ENCODE data around the gene PAF1. TPM values are rescaled to one million over a fixed set of nuclear protein-coding genes. Genes with fewer than 3 reads are reported as not detected.

Gene PAF1
- total RNA-seq, 1 donor from 2014 or later = 33.3 TPM

GRCh38 chr19:39359026-39359425, 31.9 kb downstream of the PAF1 start:
- Histone ChIP-seq H3K27ac (no peak overlapping the region), H3K9me3 (no peaks in the 10 kb centered on the region), H3K4me3 (no peak overlapping the region), H3K27me3 (no peaks in the 10 kb centered on the region), H3K4me1 (peaks cover 8% of the 10 kb centered on the region), H3K36me3 (peaks cover 88% of the 10 kb centered on the region)
- DNase-seq (no peak), ATAC-seq (no peak)
- no peak for TF ChIP-seq CTCF (IDR thresholded peaks at IDR 0.05)
- intact Hi-C loops (cut with DNase I) = no loop called here

- TF ChIP-seq CTCF (IDR thresholded peaks at IDR 0.05) = no peak
- H3K4me1 ChIP-seq = no peaks in the 10 kb centered on the region
- H3K9me3 ChIP-seq = no peaks in the 10 kb centered on the region
- ATAC-seq (no peak), DNase-seq (no peak)
- intact Hi-C loops (cut with DNase I) = no loop called here
- H3K4me3 ChIP-seq = no peak overlapping the region
- peaks cover 92% of the 10 kb centered on the region for H3K36me3 ChIP-seq
- no peak overlapping the region for H3K27ac ChIP-seq
- no peaks in the 10 kb centered on the region for H3K27me3 ChIP-seq
These were observed 34.3 kb downstream of the PAF1 start for GRCh38 chr19:39356647-39357046.

GRCh38 chr19:39356073-39356472, 34.8 kb downstream of the PAF1 start:
- H3K4me1 ChIP-seq = no peaks in the 10 kb centered on the region
- H3K4me3 ChIP-seq = no peak overlapping the region
- H3K9me3 ChIP-seq = no peaks in the 10 kb centered on the region
- H3K36me3 ChIP-seq = peaks cover 94% of the 10 kb centered on the region
- no peak for ATAC-seq
- H3K27me3 ChIP-seq = no peaks in the 10 kb centered on the region
- TF ChIP-seq CTCF (IDR thresholded peaks at IDR 0.05) = no peak
- no peak overlapping the region for H3K27ac ChIP-seq
- intact Hi-C loops (cut with DNase I) = no loop called here
- DNase-seq = no peak

- Histone ChIP-seq H3K27me3 (no peaks in the 10 kb centered on the region), H3K4me1 (no peaks in the 10 kb centered on the region), H3K36me3 (peaks cover 86% of the 10 kb centered on the region), H3K9me3 (no peaks in the 10 kb centered on the region), H3K27ac (no peak overlapping the region), H3K4me3 (no peak overlapping the region)
- TF ChIP-seq CTCF (IDR thresholded peaks at IDR 0.05) = no peak
- no peak for DNase-seq
- ATAC-seq = no peak
- intact Hi-C loops (cut with DNase I) = no loop called here
These were observed 35.7 kb downstream of the PAF1 start for GRCh38 chr19:39355253-39355652.

- no peak for ATAC-seq
- Histone ChIP-seq H3K27ac (no peak overlapping the region), H3K9me3 (no peaks in the 10 kb centered on the region), H3K4me1 (no peaks in the 10 kb centered on the region), H3K36me3 (peaks cover 66% of the 10 kb centered on the region), H3K27me3 (no peaks in the 10 kb centered on the region), H3K4me3 (no peak overlapping the region)
- intact Hi-C loops (cut with DNase I) = no loop called here
- no peak for TF ChIP-seq CTCF (IDR thresholded peaks at IDR 0.05)
- DNase-seq = no peak
These were observed 38.3 kb downstream of the PAF1 start for GRCh38 chr19:39352381-39353255.

Data from upper lobe of right lung (tissue), 1 donor.